Progenitor cell of endocrine pancreas (in vitro differentiated cells): Measurements from ENCODE around the gene PSMB2. TPM values are rescaled to one million over a fixed set of nuclear protein-coding genes. Genes with fewer than 3 reads are reported as not detected.
A peak's percentile ranks its signal among the peaks of the same experiment; 100 is the strongest.

Experiments
- DNase-seq: peaks from one replicate; pipeline ENCODE4 v3.0.0; 2021; ENCODE audit warnings: low spot score; ENCODE audit not compliant: unreplicated experiment
- H3K27ac Mint-ChIP-seq: 2 replicates; pipeline ENCODE4 v1.8.0; 2021; ENCODE audit warnings: mild to moderate bottlenecking, moderate library complexity, mixed read lengths
- H3K27me3 Mint-ChIP-seq: 2 replicates; pipeline ENCODE4 v1.8.0; 2021; ENCODE audit warnings: mixed read lengths
- H3K36me3 Mint-ChIP-seq: 2 replicates; pipeline ENCODE4 v1.8.0; 2022; ENCODE audit warnings: mixed read lengths; ENCODE audit not compliant: insufficient read depth
- H3K4me1 Mint-ChIP-seq: 2 replicates; pipeline ENCODE4 v1.8.0; 2021; ENCODE audit warnings: low read depth, mixed read lengths
- H3K4me3 Mint-ChIP-seq: 2 replicates; pipeline ENCODE4 v1.8.0; 2021; ENCODE audit warnings: low read depth, mild to moderate bottlenecking, moderate library complexity, mixed read lengths
- H3K9me3 Mint-ChIP-seq: 2 replicates; pipeline ENCODE4 v1.8.0; 2021; ENCODE audit warnings: low read depth, mixed read lengths
- CTCF ChIP-seq: fragments of 200-600 bp; sonication (generic); IDR thresholded peaks from one replicate; pipeline ENCODE4 v1.5.0; 2021; ENCODE audit warnings: antibody characterized with exemption, mild to moderate bottlenecking; ENCODE audit not compliant: unreplicated experiment
- total RNA-seq: library from RNA; stranded (reverse); gene quantifications from 2 replicates; pipeline ENCODE4 v1.2.1, GENCODE V29; 2021

The PSMB2 gene
- total RNA-seq, 1 donor from 2014 or later: 70.4 TPM

- Mint-ChIP-seq H3K27ac (no peak overlapping the region), H3K36me3 (no peaks in the 10 kb centered on the region), H3K27me3 (peaks cover 24% of the 10 kb centered on the region)
Measured at GRCh38 chr1:35657851-35658250, 16.5 kb upstream of the PSMB2 start.

GRCh38 chr1:35656863-35657232 is 15.5 kb upstream of the PSMB2 start:
- Mint-ChIP-seq H3K4me1 (peaks cover 14% of the 10 kb centered on the region), H3K9me3 (peaks cover 3% of the 10 kb centered on the region), H3K27ac (no peak overlapping the region), H3K4me3 (no peak overlapping the region), H3K27me3 (peaks cover 24% of the 10 kb centered on the region), H3K36me3 (no peaks in the 10 kb centered on the region)
- no peak for DNase-seq
- no peak for TF ChIP-seq CTCF

More at GRCh38 chr1:35657851-35658250, 16.5 kb upstream of the PSMB2 start:
- Mint-ChIP-seq H3K4me3 (no peak overlapping the region), H3K4me1 (peaks cover 14% of the 10 kb centered on the region), H3K9me3 (peaks cover 3% of the 10 kb centered on the region)
- no peak for TF ChIP-seq CTCF
- DNase-seq: no peak

GRCh38 chr1:35656148-35656862 is 15.0 kb upstream of the PSMB2 start:
- Mint-ChIP-seq H3K36me3 (no peaks in the 10 kb centered on the region), H3K27me3 (peaks cover 24% of the 10 kb centered on the region), H3K4me3 (no peak overlapping the region), H3K27ac (no peak overlapping the region), H3K9me3 (peaks cover 3% of the 10 kb centered on the region), H3K4me1 (peaks cover 17% of the 10 kb centered on the region)
- TF ChIP-seq CTCF: no peak
- DNase-seq: no peak

GRCh38 chr1:35655196-35655595 is 13.9 kb upstream of the PSMB2 start:
- no peaks in the 10 kb centered on the region for H3K36me3 Mint-ChIP-seq
- no peaks in the 10 kb centered on the region for H3K9me3 Mint-ChIP-seq
- H3K4me3 Mint-ChIP-seq: no peak overlapping the region
- TF ChIP-seq CTCF: no peak
- peaks cover 21% of the 10 kb centered on the region for H3K27me3 Mint-ChIP-seq
- H3K4me1 Mint-ChIP-seq: peaks cover 26% of the 10 kb centered on the region
- no peak for DNase-seq
- no peak overlapping the region for H3K27ac Mint-ChIP-seq

- H3K4me3 Mint-ChIP-seq: no peak overlapping the region
- TF ChIP-seq CTCF: no peak
Measured at GRCh38 chr1:35650416-35650815, 9.1 kb upstream of the PSMB2 start.

More at GRCh38 chr1:35650416-35650815, 9.1 kb upstream of the PSMB2 start:
- no peak for DNase-seq
- Mint-ChIP-seq H3K27ac (peak overlapping the region; percentile 67), H3K9me3 (no peaks in the 10 kb centered on the region), H3K27me3 (peaks cover 18% of the 10 kb centered on the region), H3K36me3 (no peaks in the 10 kb centered on the region), H3K4me1 (peaks cover 29% of the 10 kb centered on the region)
